ENCODE results near the gene SERPINE3. TPM values are rescaled to one million over a fixed set of nuclear protein-coding genes. Genes with fewer than 3 reads are reported as not detected.

The SERPINE3 gene
- total RNA-seq, 4 donors from 2014 or later: not detected

- WGBS: 85% methylated on average over 3 of the region's 3 CpGs
- peak; percentile 17 for DNase-seq (ENCODE audit: extremely low spot score)
- Histone ChIP-seq H3K27ac (replicated peaks in 1 of 4) (no peak overlapping the region), H3K27me3 (no peaks in the 10 kb centered on the region), H3K36me3 (no peaks in the 10 kb centered on the region), H3K4me3 (no peak overlapping the region), H3K9me3 (no peaks in the 10 kb centered on the region), H3K4me1 (no peaks in the 10 kb centered on the region)
- TF ChIP-seq POLR2A (IDR thresholded peaks at IDR 0.05; ENCODE audit: low read depth) (no peak), EP300 (IDR thresholded peaks at IDR 0.05) (no peak), POLR2AphosphoS5 (IDR thresholded peaks at IDR 0.05) (no peak)
- TF ChIP-seq, protein P1, sequence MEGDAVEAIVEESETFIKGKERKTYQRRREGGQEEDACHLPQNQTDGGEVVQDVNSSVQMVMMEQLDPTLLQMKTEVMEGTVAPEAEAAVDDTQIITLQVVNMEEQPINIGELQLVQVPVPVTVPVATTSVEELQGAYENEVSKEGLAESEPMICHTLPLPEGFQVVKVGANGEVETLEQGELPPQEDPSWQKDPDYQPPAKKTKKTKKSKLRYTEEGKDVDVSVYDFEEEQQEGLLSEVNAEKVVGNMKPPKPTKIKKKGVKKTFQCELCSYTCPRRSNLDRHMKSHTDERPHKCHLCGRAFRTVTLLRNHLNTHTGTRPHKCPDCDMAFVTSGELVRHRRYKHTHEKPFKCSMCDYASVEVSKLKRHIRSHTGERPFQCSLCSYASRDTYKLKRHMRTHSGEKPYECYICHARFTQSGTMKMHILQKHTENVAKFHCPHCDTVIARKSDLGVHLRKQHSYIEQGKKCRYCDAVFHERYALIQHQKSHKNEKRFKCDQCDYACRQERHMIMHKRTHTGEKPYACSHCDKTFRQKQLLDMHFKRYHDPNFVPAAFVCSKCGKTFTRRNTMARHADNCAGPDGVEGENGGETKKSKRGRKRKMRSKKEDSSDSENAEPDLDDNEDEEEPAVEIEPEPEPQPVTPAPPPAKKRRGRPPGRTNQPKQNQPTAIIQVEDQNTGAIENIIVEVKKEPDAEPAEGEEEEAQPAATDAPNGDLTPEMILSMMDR (IDR thresholded peaks at IDR 0.05): no peak
- intact Hi-C loops (cut with DNase I): no loop called here
Measured at GRCh38 chr13:51329606-51330005, 9.9 kb upstream of the SERPINE3 start.

DNA sequence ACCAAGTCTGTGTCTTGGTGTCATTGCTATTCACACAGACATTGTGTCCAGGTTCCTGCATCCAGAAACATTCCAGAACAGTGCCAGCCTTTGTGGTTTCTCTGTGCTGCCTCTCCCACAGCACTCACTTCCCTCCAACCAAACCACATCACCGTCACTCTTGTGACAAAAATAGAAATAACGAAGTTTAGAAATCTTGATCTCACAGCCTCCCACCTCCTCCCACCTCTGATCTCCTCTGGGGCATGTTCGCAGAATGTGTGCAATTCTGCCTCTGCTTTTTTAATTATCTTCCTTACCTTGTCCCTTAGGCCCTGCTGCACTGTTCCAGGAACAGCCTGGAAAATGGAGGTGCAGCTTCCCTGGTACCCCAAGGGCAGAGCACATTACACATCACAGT lies 8.7 kb upstream of the SERPINE3 start:
- Histone ChIP-seq H3K36me3 (no peaks in the 10 kb centered on the region), H3K27ac (replicated peaks in 1 of 4) (no peak overlapping the region), H3K4me3 (no peak overlapping the region), H3K9me3 (no peaks in the 10 kb centered on the region), H3K27me3 (no peaks in the 10 kb centered on the region), H3K4me1 (no peaks in the 10 kb centered on the region)
- TF ChIP-seq POLR2AphosphoS5 (IDR thresholded peaks at IDR 0.05) (no peak), POLR2A (IDR thresholded peaks at IDR 0.05; ENCODE audit: low read depth) (no peak), EP300 (IDR thresholded peaks at IDR 0.05) (no peak)
- TF ChIP-seq, protein P1 (IDR thresholded peaks at IDR 0.05): no peak
- intact Hi-C loops (cut with DNase I): no loop called here
- DNase-seq (ENCODE audit: extremely low spot score): no peak
- WGBS: 73% methylated on average over 3 of the region's 3 CpGs

DNA sequence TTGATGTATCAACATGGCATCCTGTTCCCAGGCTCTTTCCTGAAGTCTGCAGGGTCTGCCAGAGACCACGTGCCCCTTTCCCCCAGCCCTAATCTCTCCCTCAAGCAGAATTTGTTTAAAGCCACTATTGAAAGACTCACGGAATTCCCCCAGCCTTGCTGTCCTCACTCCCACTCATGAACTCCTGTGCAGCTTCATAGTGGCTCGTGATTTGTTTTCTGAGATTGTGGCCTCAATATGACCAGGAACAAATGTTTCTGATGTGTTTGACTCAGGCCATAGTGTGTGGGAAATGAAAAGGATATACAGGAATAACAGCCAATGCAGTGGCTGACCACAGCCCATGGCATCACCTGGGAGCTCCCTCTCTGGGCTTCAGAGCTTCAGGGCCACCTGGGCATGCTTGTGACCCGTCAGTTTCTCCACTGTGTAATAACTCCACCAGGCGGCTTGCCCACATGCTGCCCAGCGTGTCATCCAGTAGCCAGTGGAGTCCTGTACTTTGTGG lies 8.1 kb upstream of the SERPINE3 start:
- H3K9me3 ChIP-seq: no peaks in the 10 kb centered on the region
- DNase-seq (ENCODE audit: extremely low spot score): no peak
- no peaks in the 10 kb centered on the region for H3K4me1 ChIP-seq
- no peaks in the 10 kb centered on the region for H3K36me3 ChIP-seq
- intact Hi-C loops (cut with DNase I): no loop called here
- no peak for TF ChIP-seq POLR2AphosphoS5 (IDR thresholded peaks at IDR 0.05)
- TF ChIP-seq POLR2A (IDR thresholded peaks at IDR 0.05; ENCODE audit: low read depth): no peak
- TF ChIP-seq, protein P1 (IDR thresholded peaks at IDR 0.05): no peak
- no peak for TF ChIP-seq EP300 (IDR thresholded peaks at IDR 0.05)
- 63% methylated on average over 4 of the region's 6 CpGs for WGBS
- no peak overlapping the region for H3K27ac ChIP-seq (replicated peaks in 1 of 4)
- no peaks in the 10 kb centered on the region for H3K27me3 ChIP-seq
- H3K4me3 ChIP-seq: no peak overlapping the region

DNA sequence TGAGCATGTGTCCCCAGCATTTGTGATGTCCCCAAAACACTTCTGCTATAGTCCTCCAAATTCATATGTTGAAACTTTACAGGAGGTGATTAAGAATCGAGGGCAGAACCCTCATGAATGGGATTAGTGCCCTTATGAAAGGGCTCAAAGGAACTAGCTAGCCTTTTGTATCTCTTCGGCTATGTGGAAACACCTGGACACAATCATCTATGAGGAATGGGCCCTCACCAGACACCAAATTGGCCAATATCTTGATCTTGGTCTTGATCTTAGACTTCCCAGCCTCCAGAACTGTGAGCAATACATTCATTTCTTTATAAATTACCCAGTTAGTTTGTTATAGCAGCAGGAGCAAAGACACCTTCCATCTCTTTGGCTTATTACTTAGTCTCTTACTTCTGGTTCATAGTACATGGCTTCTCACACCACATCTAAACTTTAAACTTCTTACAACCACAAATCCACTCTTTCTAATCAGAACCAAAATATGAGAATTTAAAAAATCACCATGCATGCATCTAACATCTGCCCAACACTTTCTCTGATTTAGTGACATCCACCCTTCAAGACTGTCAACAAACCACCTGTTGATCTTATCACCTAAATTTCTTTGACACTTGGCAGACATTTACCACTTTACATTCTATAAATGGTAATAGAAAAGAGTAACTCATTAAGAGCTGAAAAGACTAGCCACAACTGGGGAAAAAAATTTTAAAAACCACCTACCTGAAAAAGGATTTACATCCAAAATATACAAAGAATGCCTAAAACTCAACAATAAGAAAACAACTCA lies 6.7 kb upstream of the SERPINE3 start:
- Histone ChIP-seq H3K4me3 (no peak overlapping the region), H3K4me1 (no peaks in the 10 kb centered on the region), H3K27ac (replicated peaks in 1 of 4) (no peak overlapping the region), H3K9me3 (no peaks in the 10 kb centered on the region), H3K27me3 (no peaks in the 10 kb centered on the region), H3K36me3 (no peaks in the 10 kb centered on the region)
- no peak for DNase-seq (ENCODE audit: extremely low spot score)
- TF ChIP-seq EP300 (IDR thresholded peaks at IDR 0.05): no peak
- TF ChIP-seq POLR2AphosphoS5 (IDR thresholded peaks at IDR 0.05): no peak
- no peak for TF ChIP-seq POLR2A (IDR thresholded peaks at IDR 0.05; ENCODE audit: low read depth)
- TF ChIP-seq, protein P1 (IDR thresholded peaks at IDR 0.05): no peak
- intact Hi-C loops (cut with DNase I): no loop called here
- 100% methylated on average over 2 of the region's 2 CpGs for WGBS

Data from esophagus muscularis mucosa (tissue), 4 donors.